Measurements from ENCODE around the gene NRCAM.

The NRCAM gene

GRCh38 chr7:108486291-108486966 lies 30.2 kb upstream of the NRCAM start:
- no peak for TF ChIP-seq ZC3H10 (CRISPR knock-in tag; IDR thresholded peaks at IDR 0.05)
- no peak for TF ChIP-seq OSR1 (CRISPR knock-in tag; IDR thresholded peaks at IDR 0.05)
- TF ChIP-seq TOX (CRISPR knock-in tag; IDR thresholded peaks at IDR 0.05; ENCODE audit: borderline replicate concordance): no peak
- no peak for TF ChIP-seq PATZ1 (CRISPR knock-in tag; IDR thresholded peaks at IDR 0.05; ENCODE audit: borderline replicate concordance)
- no peak for TF ChIP-seq ESRRG (CRISPR knock-in tag; IDR thresholded peaks at IDR 0.05)
- no peak for TF ChIP-seq GLIS3 (CRISPR knock-in tag; IDR thresholded peaks at IDR 0.05)
- TF ChIP-seq SNAI2 (CRISPR knock-in tag; IDR thresholded peaks at IDR 0.05): no peak
- no peak for TF ChIP-seq ZNF565 (CRISPR knock-in tag; conservative IDR thresholded peaks at IDR 0.05; ENCODE audit: low read depth)
- no peak for TF ChIP-seq CSRNP3 (CRISPR knock-in tag; IDR thresholded peaks at IDR 0.05)
- TF ChIP-seq RARB (CRISPR knock-in tag; IDR thresholded peaks at IDR 0.05): no peak
- TF ChIP-seq POU6F1 (CRISPR knock-in tag; IDR thresholded peaks at IDR 0.05; ENCODE audit: borderline replicate concordance, low read depth): no peak
- no peak for TF ChIP-seq ZFP30 (CRISPR knock-in tag; IDR thresholded peaks at IDR 0.05)
- no peak for TF ChIP-seq ISL1 (CRISPR knock-in tag; IDR thresholded peaks at IDR 0.05)
- no peak for TF ChIP-seq BACH2 (CRISPR knock-in tag; IDR thresholded peaks at IDR 0.05; ENCODE audit: borderline replicate concordance)
- no peak for TF ChIP-seq ARNTL (CRISPR knock-in tag; IDR thresholded peaks at IDR 0.05; ENCODE audit: borderline replicate concordance, low read depth)
- no peak for ATAC-seq

GRCh38 chr7:108484137-108484536 lies 27.9 kb upstream of the NRCAM start:
- TF ChIP-seq GLIS3 (CRISPR knock-in tag; IDR thresholded peaks at IDR 0.05): no peak
- no peak for TF ChIP-seq SNAI2 (CRISPR knock-in tag; IDR thresholded peaks at IDR 0.05)
- no peak for ATAC-seq

- no peak for ATAC-seq
- no peak for TF ChIP-seq OSR1 (CRISPR knock-in tag; IDR thresholded peaks at IDR 0.05)
- TF ChIP-seq TCF4 (CRISPR knock-in tag; IDR thresholded peaks at IDR 0.05; ENCODE audit: borderline replicate concordance): no peak
- no peak for TF ChIP-seq TOX (CRISPR knock-in tag; IDR thresholded peaks at IDR 0.05; ENCODE audit: borderline replicate concordance)
- no peak for TF ChIP-seq POU6F1 (CRISPR knock-in tag; IDR thresholded peaks at IDR 0.05; ENCODE audit: borderline replicate concordance, low read depth)
- no peak for TF ChIP-seq RARB (CRISPR knock-in tag; IDR thresholded peaks at IDR 0.05)
- TF ChIP-seq BACH2 (CRISPR knock-in tag; IDR thresholded peaks at IDR 0.05; ENCODE audit: borderline replicate concordance): no peak
- TF ChIP-seq ZFP30 (CRISPR knock-in tag; IDR thresholded peaks at IDR 0.05): no peak
- TF ChIP-seq ARNTL (CRISPR knock-in tag; IDR thresholded peaks at IDR 0.05; ENCODE audit: borderline replicate concordance, low read depth): no peak
- no peak for TF ChIP-seq SNAI2 (CRISPR knock-in tag; IDR thresholded peaks at IDR 0.05)
- TF ChIP-seq ZFP3 (CRISPR knock-in tag; IDR thresholded peaks at IDR 0.05): no peak
- no peak for TF ChIP-seq CREB5 (CRISPR knock-in tag; IDR thresholded peaks at IDR 0.05; ENCODE audit: low read depth)
- TF ChIP-seq ZNF8 (CRISPR knock-in tag; IDR thresholded peaks at IDR 0.05): no peak
- no peak for TF ChIP-seq ZNF565 (CRISPR knock-in tag; conservative IDR thresholded peaks at IDR 0.05; ENCODE audit: low read depth)
- TF ChIP-seq ESRRG (CRISPR knock-in tag; IDR thresholded peaks at IDR 0.05): no peak
- TF ChIP-seq PATZ1 (CRISPR knock-in tag; IDR thresholded peaks at IDR 0.05; ENCODE audit: borderline replicate concordance): no peak
- TF ChIP-seq GLIS3 (CRISPR knock-in tag; IDR thresholded peaks at IDR 0.05): no peak
- TF ChIP-seq ZNF70 (CRISPR knock-in tag; IDR thresholded peaks at IDR 0.05): no peak
- no peak for TF ChIP-seq PPARA (CRISPR knock-in tag; IDR thresholded peaks at IDR 0.05; ENCODE audit: borderline replicate concordance)
- TF ChIP-seq CSRNP3 (CRISPR knock-in tag; IDR thresholded peaks at IDR 0.05): no peak
- TF ChIP-seq CSDC2 (CRISPR knock-in tag; IDR thresholded peaks at IDR 0.05): no peak
Measured at GRCh38 chr7:108480311-108480710, 24.1 kb upstream of the NRCAM start.
